Testis (tissue), 2 donors: ENCODE results near the gene GSTT4.
"Not testable (repeated sequence)": the region's sequence is repeated elsewhere in the genome, so short reads cannot be mapped to it uniquely, and the experiment has no call there.

Experiments
- CTCF ChIP-seq, 3 experiments: fragments of 450-650 bp in 2 of 3; fragments of 200-600 bp in 1 of 3; sonication (generic) in 1 of 3; IDR thresholded peaks; one replicate each; pipeline ENCODE4 v1.5.1; 2016 to 2019; ENCODE audit warnings: antibody characterized with exemption in 3 of 3, mild to moderate bottlenecking in 2 of 3, moderate library complexity in 1 of 3
- POLR2A ChIP-seq: fragments of 450-650 bp; IDR thresholded peaks from one replicate; pipeline ENCODE4 v1.6.1; 2017; ENCODE audit warnings: antibody characterized with exemption, mild to moderate bottlenecking, moderate library complexity

GRCh38 chr22:23993080-23993479, 12.2 kb downstream of the GSTT4 start:
- not testable (repeated sequence) for TF ChIP-seq CTCF (IDR thresholded peaks at IDR 0.05); POLR2A
